Mammary epithelial cell (primary cell): Measurements from ENCODE around the gene UFC1.

Source experiments
- CTCF ChIP-seq, 2 donors: IDR thresholded peaks in 1 of 2; conservative IDR thresholded peaks in 1 of 2; 2 replicates each; pipeline ENCODE4 v1.5.1; 2011 to 2012; ENCODE audit warnings: inconsistent platforms in 2 of 2, low read length in 2 of 2, mild to moderate bottlenecking in 2 of 2, control low read depth in 1 of 2, low read depth in 1 of 2; ENCODE audit not compliant: insufficient read depth in 1 of 2; ENCODE audit errors: extremely low read depth in 1 of 2
- EZH2 ChIP-seq: IDR thresholded peaks from 2 replicates; pipeline ENCODE4 v1.6.1; 2012; ENCODE audit warnings: low read length, inconsistent platforms, borderline replicate concordance

- no peak for TF ChIP-seq EZH2
- TF ChIP-seq CTCF (conservative IDR thresholded peaks at IDR 0.05 in 1 of 2, IDR thresholded peaks at IDR 0.05 in 1 of 2; ENCODE audit: extremely low read depth in 1 of 2, insufficient read depth in 1 of 2, low read depth in 1 of 2, low read length in 2 of 2), result no peak
Measured at GRCh38 chr1:161172349-161172748, 18.6 kb downstream of the UFC1 start.
